Forelimb muscle (tissue), 1 donor: ENCODE results near the gene KLK6. TPM values are rescaled to one million over a fixed set of nuclear protein-coding genes. Genes with fewer than 3 reads are reported as not detected.
"Not testable (repeated sequence)": the region's sequence is repeated elsewhere in the genome, so short reads cannot be mapped to it uniquely, and the experiment has no call there.

Experiments
- DNase-seq: peaks from one replicate; pipeline ENCODE4 v3.0.0-alpha.2; 2013; ENCODE audit warnings: low read depth
- polyA plus RNA-seq: library from polyadenylated mRNA; unstranded; fragments of 120-200 nt; gene quantifications from one replicate; pipeline ENCODE4 v1.2.1, GENCODE V29; 2013; ENCODE audit not compliant: insufficient read length

KLK6 gene
- polyA plus RNA-seq, 1 donor = 0.10 TPM

- no peak for DNase-seq
These were observed 23.3 kb upstream of the KLK6 start for GRCh38 chr19:50992666-50993035.

GRCh38 chr19:50984416-50984815 is 15.0 kb upstream of the KLK6 start:
- DNase-seq = not testable (repeated sequence)

GRCh38 chr19:50983625-50984292 is 14.4 kb upstream of the KLK6 start, which contains the start of gene KLK7:
Gene KLK7, minus strand, starts transcription at chr19:50983917. Its CDS starts 1,518 bp downstream, at chr19:50982399.
- DNase-seq = no peak

- no peak for DNase-seq
These were observed 12.8 kb upstream of the KLK6 start for GRCh38 chr19:50982186-50982585.

GRCh38 chr19:50981587-50982146 is 12.3 kb upstream of the KLK6 start:
- no peak for DNase-seq

GRCh38 chr19:50980208-50980607 is 10.8 kb upstream of the KLK6 start:
- no peak for DNase-seq

GRCh38 chr19:50979758-50980157 is 10.4 kb upstream of the KLK6 start:
- no peak for DNase-seq

- no peak for DNase-seq
These were observed 9.5 kb upstream of the KLK6 start for GRCh38 chr19:50978772-50979390.

- DNase-seq = no peak
These were observed 8.2 kb upstream of the KLK6 start for GRCh38 chr19:50977626-50978025.

GRCh38 chr19:50975766-50976165 is 6.4 kb upstream of the KLK6 start:
- no peak for DNase-seq

- DNase-seq = no peak
These were observed 5.5 kb upstream of the KLK6 start for GRCh38 chr19:50974702-50975556.

- DNase-seq = no peak
These were observed 3.5 kb upstream of the KLK6 start for GRCh38 chr19:50972795-50973376.

- not testable (repeated sequence) for DNase-seq
These were observed 419 bp upstream of the KLK6 start for GRCh38 chr19:50969810-50970209.

- DNase-seq = no peak
These were observed 527 bp downstream of the KLK6 start for GRCh38 chr19:50968716-50969412.

GRCh38 chr19:50967929-50968715 is 1.3 kb downstream of the KLK6 start:
- DNase-seq = no peak

- DNase-seq = no peak
These were observed 5.1 kb downstream of the KLK6 start for GRCh38 chr19:50964266-50964665.

GRCh38 chr19:50963381-50963780 is 6.0 kb downstream of the KLK6 start:
- no peak for DNase-seq

- DNase-seq = no peak
These were observed 7.1 kb downstream of the KLK6 start for GRCh38 chr19:50962245-50962644.

- DNase-seq = no peak
These were observed 9.5 kb downstream of the KLK6 start for GRCh38 chr19:50959731-50960500.

GRCh38 chr19:50957587-50957986 is 11.8 kb downstream of the KLK6 start:
- DNase-seq = no peak
